Right atrium auricular region (tissue), 2 donors: ENCODE data around the gene KCNIP4. TPM values are rescaled to one million over a fixed set of nuclear protein-coding genes. Genes with fewer than 3 reads are reported as not detected.

Experiments used
- DNase-seq: peaks from one replicate; pipeline ENCODE4 v3.0.0-alpha.2; 2019; ENCODE audit warnings: low spot score
- H3K27ac ChIP-seq, 2 donors: fragments of 200-600 bp; sonication (generic); 1 replicate in 1 of 2; 2 replicates in 1 of 2; pipeline ENCODE4 v1.5.1; 2016 to 2019
- H3K27me3 ChIP-seq, 2 donors: fragments of 200-600 bp; sonication (generic); one replicate each; pipeline versions ENCODE4 v1.5.1 to v1.6.0; 2017 to 2019
- H3K36me3 ChIP-seq: fragments of 200-600 bp; sonication (generic); one replicate; pipeline ENCODE4 v1.5.1; 2016
- H3K4me1 ChIP-seq, 2 donors: fragments of 200-600 bp; sonication (generic); one replicate each; pipeline versions ENCODE4 v1.5.1 to v1.6.0; 2017 to 2019
- H3K4me3 ChIP-seq, 2 donors: fragments of 200-600 bp; sonication (generic); 1 replicate in 1 of 2; 2 replicates in 1 of 2; pipeline ENCODE4 v1.5.1; 2017 to 2019; ENCODE audit warnings: mild to moderate bottlenecking in 1 of 2, moderate library complexity in 1 of 2
- H3K9me3 ChIP-seq, 2 donors: fragments of 200-600 bp; sonication (generic); one replicate each; pipeline ENCODE4 v1.5.1; 2019
- CTCF ChIP-seq, 2 donors: fragments of 200-600 bp; sonication (generic); IDR thresholded peaks; one replicate each; pipeline ENCODE4 v1.5.1; 2019; ENCODE audit warnings: antibody characterized with exemption in 2 of 2
- total RNA-seq, 2 donors: library from RNA; depleted of rRNA; stranded (reverse); fragments of >200 nt; gene quantifications; one replicate each; pipeline ENCODE4 v1.1.0, GENCODE V29; 2016

The KCNIP4 gene
- total RNA-seq, 2 donors from 2014 or later: not detected

- no peaks in the 10 kb centered on the region for H3K9me3 ChIP-seq
- no peaks in the 10 kb centered on the region for H3K27me3 ChIP-seq
- no peak for TF ChIP-seq CTCF (IDR thresholded peaks at IDR 0.05)
- H3K27ac ChIP-seq: no peak overlapping the region
- no peaks in the 10 kb centered on the region for H3K36me3 ChIP-seq
- H3K4me3 ChIP-seq: no peak overlapping the region
- DNase-seq: no peak
- H3K4me1 ChIP-seq: no peaks in the 10 kb centered on the region
These were observed 481.0 kb downstream of the KCNIP4 start for GRCh38 chr4:21467551-21467950.

GRCh38 chr4:21457086-21457840 lies 491.3 kb downstream of the KCNIP4 start:
- Histone ChIP-seq H3K4me1 (no peaks in the 10 kb centered on the region), H3K9me3 (no peaks in the 10 kb centered on the region), H3K4me3 (no peak overlapping the region), H3K27ac (no peak overlapping the region), H3K36me3 (no peaks in the 10 kb centered on the region), H3K27me3 (no peaks in the 10 kb centered on the region)
- DNase-seq: no peak
- no peak for TF ChIP-seq CTCF (IDR thresholded peaks at IDR 0.05)

GRCh38 chr4:21454831-21455230 lies 493.7 kb downstream of the KCNIP4 start:
- H3K4me3 ChIP-seq: no peak overlapping the region
- H3K9me3 ChIP-seq: no peaks in the 10 kb centered on the region
- H3K4me1 ChIP-seq: no peaks in the 10 kb centered on the region
- no peak overlapping the region for H3K27ac ChIP-seq
- H3K27me3 ChIP-seq: no peaks in the 10 kb centered on the region
- no peaks in the 10 kb centered on the region for H3K36me3 ChIP-seq
- DNase-seq: no peak
- no peak for TF ChIP-seq CTCF (IDR thresholded peaks at IDR 0.05)

GRCh38 chr4:21454201-21454600 lies 494.4 kb downstream of the KCNIP4 start:
- H3K9me3 ChIP-seq: no peaks in the 10 kb centered on the region
- H3K4me3 ChIP-seq: no peak overlapping the region
- no peaks in the 10 kb centered on the region for H3K4me1 ChIP-seq
- no peak for TF ChIP-seq CTCF (IDR thresholded peaks at IDR 0.05)
- DNase-seq: no peak
- H3K27me3 ChIP-seq: no peaks in the 10 kb centered on the region
- no peaks in the 10 kb centered on the region for H3K36me3 ChIP-seq
- H3K27ac ChIP-seq: no peak overlapping the region

- no peak overlapping the region for H3K27ac ChIP-seq
- DNase-seq: no peak
- no peak for TF ChIP-seq CTCF (IDR thresholded peaks at IDR 0.05)
- no peaks in the 10 kb centered on the region for H3K4me1 ChIP-seq
- no peaks in the 10 kb centered on the region for H3K9me3 ChIP-seq
- H3K36me3 ChIP-seq: no peaks in the 10 kb centered on the region
- H3K27me3 ChIP-seq: no peaks in the 10 kb centered on the region
- H3K4me3 ChIP-seq: no peak overlapping the region
These were observed 495.6 kb downstream of the KCNIP4 start for GRCh38 chr4:21452931-21453330.

GRCh38 chr4:21451032-21451431 lies 497.5 kb downstream of the KCNIP4 start:
- Histone ChIP-seq H3K27ac (no peak overlapping the region), H3K9me3 (no peaks in the 10 kb centered on the region), H3K4me3 (no peak overlapping the region), H3K4me1 (no peaks in the 10 kb centered on the region), H3K36me3 (no peaks in the 10 kb centered on the region), H3K27me3 (no peaks in the 10 kb centered on the region)
- DNase-seq: no peak
- no peak for TF ChIP-seq CTCF (IDR thresholded peaks at IDR 0.05)
